ENCODE results near the gene SLC22A5. TPM values are rescaled to one million over a fixed set of nuclear protein-coding genes. Genes with fewer than 3 reads are reported as not detected.
A peak's percentile ranks its signal among the peaks of the same experiment; 100 is the strongest.

SLC22A5 gene
- total and polyA plus RNA-seq, 12 donors = 10.3 to 36.8 (median 13.8) TPM

DNA sequence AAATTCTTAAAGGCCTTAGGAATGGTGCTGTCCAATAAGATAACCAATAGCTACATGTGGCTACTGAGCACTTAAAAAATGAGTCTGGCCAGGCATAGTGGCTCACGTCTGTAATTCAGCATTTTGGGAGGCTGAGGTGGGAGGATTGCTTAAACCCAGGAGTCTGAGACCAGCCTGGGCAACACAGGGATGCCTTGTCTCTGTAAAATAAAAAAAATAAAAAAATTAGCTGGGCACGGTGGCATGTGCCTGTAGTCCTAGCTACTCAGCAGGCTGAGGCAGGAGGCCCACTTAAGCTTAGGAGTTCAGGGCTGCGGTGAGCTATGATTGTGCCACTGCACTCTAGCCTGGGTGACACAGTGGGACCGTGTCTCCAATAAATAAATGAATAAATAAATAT lies 1.3 kb upstream of the SLC22A5 start:
- DNase-seq (no peak), ATAC-seq (no peak)
- Histone ChIP-seq H3K36me3 (no peaks in the 10 kb centered on the region), H3K27me3 (no peaks in the 10 kb centered on the region), H3K4me3 (no peak overlapping the region), H3K4me1 (peaks cover 3 to 69% (median 34%) of the 10 kb centered on the region in 9 donors), H3K27ac (peak overlapping the region in 1 of 10 donors; percentile 92), H3K9me3 (no peaks in the 10 kb centered on the region)
- 76 to 80% methylated on average over 4 of the region's 4 CpGs for WGBS, 2 donors
- intact Hi-C loops (cut with DNase I) = loop anchor here in 3 of 10 donors (2.0 to 10.0 kb wide), 3 partner anchors 75 to 153 kb away; partner anchors contain the start of gene SLC22A4 (in 1 of the 3)
- TF ChIP-seq, protein P1, sequence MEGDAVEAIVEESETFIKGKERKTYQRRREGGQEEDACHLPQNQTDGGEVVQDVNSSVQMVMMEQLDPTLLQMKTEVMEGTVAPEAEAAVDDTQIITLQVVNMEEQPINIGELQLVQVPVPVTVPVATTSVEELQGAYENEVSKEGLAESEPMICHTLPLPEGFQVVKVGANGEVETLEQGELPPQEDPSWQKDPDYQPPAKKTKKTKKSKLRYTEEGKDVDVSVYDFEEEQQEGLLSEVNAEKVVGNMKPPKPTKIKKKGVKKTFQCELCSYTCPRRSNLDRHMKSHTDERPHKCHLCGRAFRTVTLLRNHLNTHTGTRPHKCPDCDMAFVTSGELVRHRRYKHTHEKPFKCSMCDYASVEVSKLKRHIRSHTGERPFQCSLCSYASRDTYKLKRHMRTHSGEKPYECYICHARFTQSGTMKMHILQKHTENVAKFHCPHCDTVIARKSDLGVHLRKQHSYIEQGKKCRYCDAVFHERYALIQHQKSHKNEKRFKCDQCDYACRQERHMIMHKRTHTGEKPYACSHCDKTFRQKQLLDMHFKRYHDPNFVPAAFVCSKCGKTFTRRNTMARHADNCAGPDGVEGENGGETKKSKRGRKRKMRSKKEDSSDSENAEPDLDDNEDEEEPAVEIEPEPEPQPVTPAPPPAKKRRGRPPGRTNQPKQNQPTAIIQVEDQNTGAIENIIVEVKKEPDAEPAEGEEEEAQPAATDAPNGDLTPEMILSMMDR (IDR thresholded peaks at IDR 0.05) = no peak

DNA sequence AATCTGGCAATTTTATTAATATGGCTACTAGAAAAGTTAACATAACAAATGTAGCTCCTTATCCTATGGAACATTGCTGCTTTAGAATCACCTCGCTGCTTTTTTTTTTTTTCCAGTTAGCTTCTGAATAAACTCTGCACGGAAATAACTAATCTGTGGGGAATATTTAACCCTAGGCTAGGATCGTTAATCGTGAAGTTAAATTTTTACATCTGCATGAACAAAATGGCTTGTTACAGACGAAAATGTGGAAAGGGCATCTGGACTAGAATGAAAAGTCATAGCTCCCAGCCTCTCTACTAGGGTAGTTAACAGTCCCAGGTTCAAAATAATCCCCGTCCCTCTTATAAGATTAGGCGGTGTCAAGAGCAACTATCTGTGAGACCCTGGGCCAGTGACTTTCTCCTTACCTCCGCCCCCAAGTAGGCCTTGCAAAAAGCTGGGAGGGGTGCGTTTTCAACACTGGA lies 470 bp upstream of the SLC22A5 start:
- WGBS, 2 donors = 7 to 18% methylated on average over 9 of the region's 9 CpGs
- peak overlapping the region; percentile 70 to 92 (median 90) for H3K27ac ChIP-seq
- no peaks in the 10 kb centered on the region for H3K36me3 ChIP-seq
- peak overlapping the region; percentile 51 to 82 (median 72) for H3K4me3 ChIP-seq
- intact Hi-C loops (cut with DNase I) = loop anchor here in 3 of 10 donors (2.0 to 10.0 kb wide), 3 partner anchors 76 to 154 kb away; partner anchors contain the start of gene SLC22A4 (in 1 of the 3)
- H3K4me1 ChIP-seq = peaks cover 3 to 61% (median 25%) of the 10 kb centered on the region in 9 donors
- no peaks in the 10 kb centered on the region for H3K27me3 ChIP-seq
- TF ChIP-seq, protein P1 (IDR thresholded peaks at IDR 0.05) = no peak
- ATAC-seq (peak in 2 of 8 donors; percentile 1 to 6), DNase-seq (no peak)
- H3K9me3 ChIP-seq = no peaks in the 10 kb centered on the region

GRCh38 chr5:132370181-132370970 lies 866 bp downstream of the SLC22A5 start:
- H3K9me3 ChIP-seq = no peaks in the 10 kb centered on the region
- H3K27me3 ChIP-seq = no peaks in the 10 kb centered on the region
- ATAC-seq (peak in 6 of 8 donors; percentile 2 to 45 (median 19)), DNase-seq (no peak)
- intact Hi-C loops (cut with DNase I) = loop anchor here in 6 of 10 donors (5.0 to 10.0 kb wide), 4 partner anchors 78 to 454 kb away; partner anchors contain the start of gene SLC22A4 (in 2 of the 6)
- no peaks in the 10 kb centered on the region for H3K36me3 ChIP-seq
- H3K27ac ChIP-seq = peak overlapping the region; percentile 70 to 92 (median 90)
- H3K4me1 ChIP-seq = peaks cover 3 to 47% (median 19%) of the 10 kb centered on the region in 9 donors
- TF ChIP-seq, protein P1 (IDR thresholded peaks at IDR 0.05) = no peak
- WGBS, 2 donors = 22 to 23% methylated on average over 31 to 34 of the region's 34 CpGs
- peak overlapping the region; percentile 51 to 82 (median 72) for H3K4me3 ChIP-seq

GRCh38 chr5:132370971-132371602 lies 1.6 kb downstream of the SLC22A5 start:
- Histone ChIP-seq H3K36me3 (no peaks in the 10 kb centered on the region), H3K27me3 (no peaks in the 10 kb centered on the region), H3K27ac (peak overlapping the region in 7 of 10 donors; percentile 88 to 92 (median 90)), H3K9me3 (no peaks in the 10 kb centered on the region), H3K4me1 (peaks cover 3 to 49% (median 24%) of the 10 kb centered on the region in 9 donors), H3K4me3 (peak overlapping the region in 8 of 10 donors; percentile 62 to 82 (median 75))
- ATAC-seq (peak in 5 of 8 donors; percentile 24 to 45 (median 31)), DNase-seq (peak in 1 of 2 donors; percentile 32)
- 73 to 89% methylated on average over 19 of the region's 19 CpGs for WGBS, 2 donors
- TF ChIP-seq, protein P1 (IDR thresholded peaks at IDR 0.05) = no peak
- intact Hi-C loops (cut with DNase I) = loop anchor here in 6 of 10 donors (5.0 to 10.0 kb wide), 4 partner anchors 79 to 454 kb away; partner anchors contain the start of gene SLC22A4 (in 2 of the 6)

All from heart right ventricle (tissue), 16 donors.